HUES6 (cell line): ENCODE results near the gene SRPRB.

Experiments
- H3K27ac ChIP-seq: 2 replicates; pipeline ENCODE4 v1.7.0; 2013; ENCODE audit warnings: low read depth, mild to moderate bottlenecking, low read length, inconsistent platforms
- H3K27me3 ChIP-seq: 2 replicates; pipeline ENCODE4 v1.6.1; 2013; ENCODE audit warnings: low read length; ENCODE audit not compliant: control insufficient read depth, insufficient read depth
- H3K36me3 ChIP-seq: 2 replicates; pipeline ENCODE4 v1.6.1; 2013; ENCODE audit warnings: low read length; ENCODE audit not compliant: control insufficient read depth, insufficient read depth
- H3K4me1 ChIP-seq: 2 replicates; pipeline ENCODE4 v1.6.1; 2013; ENCODE audit warnings: low read length; ENCODE audit not compliant: control insufficient read depth, insufficient read depth
- H3K4me3 ChIP-seq: 2 replicates; pipeline ENCODE4 v1.5.1; 2013; ENCODE audit warnings: low read depth, low read length
- H3K9ac ChIP-seq: one replicate; pipeline ENCODE4 v1.6.1; 2013; ENCODE audit warnings: mild to moderate bottlenecking, low read length
- H3K9me3 ChIP-seq: 2 replicates; pipeline ENCODE4 v1.6.1; 2013; ENCODE audit warnings: low read depth, low read length; ENCODE audit not compliant: control insufficient read depth, insufficient read depth

SRPRB gene

DNA sequence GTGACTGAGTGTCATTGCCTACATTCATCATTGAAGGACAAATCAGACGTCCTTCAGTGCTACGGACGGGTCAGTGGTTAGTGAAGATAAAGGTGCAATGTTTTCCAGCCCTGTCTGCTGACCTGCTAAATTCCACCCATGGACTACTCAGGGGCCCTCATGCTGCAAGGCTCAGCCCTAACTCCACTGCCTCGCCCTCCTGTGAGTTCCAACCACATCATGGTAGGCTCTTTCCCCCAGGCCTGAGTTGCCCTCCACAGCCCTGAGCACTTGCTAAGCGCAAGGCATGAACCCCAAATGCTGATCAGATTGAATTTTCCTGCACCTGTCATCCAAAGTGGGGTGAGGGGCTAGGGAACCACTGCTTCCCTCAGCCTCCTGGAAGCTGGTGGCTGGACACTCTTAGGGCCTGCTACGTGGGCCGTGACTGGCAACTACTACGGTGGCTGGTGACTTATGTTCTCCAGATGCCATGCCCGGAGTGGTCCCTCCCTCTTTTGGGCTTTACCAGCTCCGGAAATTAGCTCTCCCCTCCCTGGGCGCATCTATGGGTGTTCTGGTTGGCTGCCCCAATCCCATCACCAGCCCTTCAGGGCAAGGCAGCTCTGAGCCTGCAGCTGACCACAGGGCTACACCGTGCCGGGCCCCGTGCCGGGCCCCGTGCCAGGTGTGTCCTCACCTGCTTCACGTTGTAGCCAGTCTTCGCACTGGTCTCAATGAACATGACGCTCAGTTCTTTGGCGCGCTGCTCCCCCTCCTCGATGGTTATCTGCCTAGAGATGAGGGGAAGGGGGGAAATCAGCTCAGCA is 32.1 kb downstream of the SRPRB start:
- Histone ChIP-seq H3K36me3 (peaks cover 6% of the 10 kb centered on the region; the same call in 1 of the 2 replicates), H3K4me1 (no peaks in the 10 kb centered on the region), H3K4me3 (no peak overlapping the region)

GRCh38 chr3:133838296-133838789 is 32.7 kb downstream of the SRPRB start:
- Histone ChIP-seq H3K27ac (no peak overlapping the region), H3K27me3 (no peaks in the 10 kb centered on the region), H3K9ac (no peak overlapping the region), H3K36me3 (peaks cover 6% of the 10 kb centered on the region; the same call in 1 of the 2 replicates), H3K9me3 (no peaks in the 10 kb centered on the region), H3K4me3 (no peak overlapping the region), H3K4me1 (no peaks in the 10 kb centered on the region)

More for the DNA sequence above, 32.1 kb downstream of the SRPRB start:
- Histone ChIP-seq H3K27me3 (no peaks in the 10 kb centered on the region), H3K9ac (no peak overlapping the region), H3K27ac (no peak overlapping the region), H3K9me3 (no peaks in the 10 kb centered on the region)

- H3K27me3 ChIP-seq, result no peaks in the 10 kb centered on the region
- no peaks in the 10 kb centered on the region for H3K9me3 ChIP-seq
- H3K36me3 ChIP-seq, result peaks cover 6% of the 10 kb centered on the region; the same call in 1 of the 2 replicates
- H3K4me1 ChIP-seq, result no peaks in the 10 kb centered on the region
- H3K4me3 ChIP-seq, result no peak overlapping the region
- H3K9ac ChIP-seq, result no peak overlapping the region
- H3K27ac ChIP-seq, result no peak overlapping the region
These were observed 33.5 kb downstream of the SRPRB start for GRCh38 chr3:133838916-133839800.

DNA sequence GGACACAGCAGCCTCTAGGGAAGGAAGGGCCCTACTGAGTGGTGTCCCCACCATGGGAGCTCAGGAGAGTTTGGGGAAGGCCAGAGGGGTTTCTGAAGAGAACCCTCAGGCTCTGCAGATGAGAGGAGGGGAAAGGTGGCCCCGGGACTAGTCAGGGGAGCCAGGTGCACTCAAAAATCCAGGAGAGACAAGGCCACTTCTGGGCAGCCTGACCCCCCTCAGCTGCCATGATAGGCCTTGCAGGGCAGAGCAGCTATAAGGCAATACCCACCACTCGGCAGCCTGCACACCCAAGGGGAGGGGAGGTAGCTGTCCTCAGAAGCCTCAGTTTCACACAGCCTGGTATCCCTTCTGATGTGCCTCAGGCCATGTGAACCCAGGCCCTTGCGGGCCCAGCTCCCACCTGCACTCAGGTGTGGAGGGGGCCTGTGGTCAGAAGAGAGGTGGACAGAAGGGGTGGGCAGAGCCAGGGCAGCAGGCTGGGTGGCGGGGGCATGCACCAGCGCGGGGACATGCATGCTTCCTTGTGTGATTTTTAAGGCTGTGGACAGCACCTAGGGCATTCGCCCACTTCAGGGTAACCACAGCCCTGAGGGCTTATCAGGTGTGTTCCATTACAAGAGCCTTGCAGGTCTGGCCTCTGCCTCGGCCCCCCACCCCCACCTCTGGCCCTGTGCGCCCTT is 34.6 kb downstream of the SRPRB start:
- no peak overlapping the region for H3K9ac ChIP-seq
- no peaks in the 10 kb centered on the region for H3K9me3 ChIP-seq
- no peaks in the 10 kb centered on the region for H3K27me3 ChIP-seq
- H3K4me3 ChIP-seq, result no peak overlapping the region
- no peak overlapping the region for H3K27ac ChIP-seq
- peaks cover 6% of the 10 kb centered on the region; the same call in 1 of the 2 replicates for H3K36me3 ChIP-seq
- H3K4me1 ChIP-seq, result no peaks in the 10 kb centered on the region

DNA sequence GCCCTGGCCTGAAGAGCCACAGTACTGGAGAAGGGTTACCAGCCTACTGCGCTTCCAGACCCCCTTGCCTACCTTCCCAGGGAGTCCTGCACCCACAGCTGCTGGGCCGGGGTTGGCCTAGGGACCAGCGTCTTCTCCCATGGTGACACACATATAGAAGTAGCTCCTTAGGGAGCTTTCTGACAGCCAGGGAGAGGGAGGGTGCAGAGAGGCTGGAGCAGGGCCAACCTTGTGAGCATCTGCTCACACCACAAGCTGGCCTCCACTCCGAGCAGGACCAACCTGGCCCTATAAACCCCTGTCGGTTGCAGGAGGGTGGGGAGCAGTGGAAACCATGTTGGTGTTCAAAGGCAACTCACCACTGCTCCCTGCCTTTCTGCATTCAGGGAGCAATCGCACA is 35.2 kb downstream of the SRPRB start:
- H3K36me3 ChIP-seq, result peaks cover 6% of the 10 kb centered on the region; the same call in 1 of the 2 replicates
- no peaks in the 10 kb centered on the region for H3K4me1 ChIP-seq
- H3K9me3 ChIP-seq, result no peaks in the 10 kb centered on the region
- H3K27me3 ChIP-seq, result no peaks in the 10 kb centered on the region
- no peak overlapping the region for H3K9ac ChIP-seq
- no peak overlapping the region for H3K4me3 ChIP-seq
- H3K27ac ChIP-seq, result no peak overlapping the region

DNA sequence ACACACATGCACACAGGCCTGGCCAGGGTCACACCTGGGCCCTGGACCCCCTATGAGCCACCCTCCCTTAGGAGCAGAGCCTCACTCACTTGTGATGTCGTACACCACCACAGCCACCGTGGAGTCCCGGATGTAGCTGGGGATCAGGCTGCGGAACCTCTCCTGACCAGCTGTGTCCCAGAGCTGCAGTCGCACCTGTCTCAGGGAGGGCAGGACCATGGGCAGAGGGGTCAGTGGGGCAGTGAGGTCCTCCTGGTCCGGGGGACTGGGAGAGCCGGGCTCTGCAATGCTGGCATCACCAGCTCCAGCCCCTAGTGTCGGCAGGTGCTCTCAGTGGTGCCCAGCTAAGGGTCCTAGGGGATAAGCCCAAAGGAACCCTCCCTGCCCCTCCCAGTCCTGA is 35.6 kb downstream of the SRPRB start:
- no peak overlapping the region for H3K4me3 ChIP-seq
- peaks cover 6% of the 10 kb centered on the region; the same call in 1 of the 2 replicates for H3K36me3 ChIP-seq
- no peaks in the 10 kb centered on the region for H3K27me3 ChIP-seq
- H3K27ac ChIP-seq, result no peak overlapping the region
- H3K9ac ChIP-seq, result no peak overlapping the region
- H3K4me1 ChIP-seq, result no peaks in the 10 kb centered on the region
- no peaks in the 10 kb centered on the region for H3K9me3 ChIP-seq

DNA sequence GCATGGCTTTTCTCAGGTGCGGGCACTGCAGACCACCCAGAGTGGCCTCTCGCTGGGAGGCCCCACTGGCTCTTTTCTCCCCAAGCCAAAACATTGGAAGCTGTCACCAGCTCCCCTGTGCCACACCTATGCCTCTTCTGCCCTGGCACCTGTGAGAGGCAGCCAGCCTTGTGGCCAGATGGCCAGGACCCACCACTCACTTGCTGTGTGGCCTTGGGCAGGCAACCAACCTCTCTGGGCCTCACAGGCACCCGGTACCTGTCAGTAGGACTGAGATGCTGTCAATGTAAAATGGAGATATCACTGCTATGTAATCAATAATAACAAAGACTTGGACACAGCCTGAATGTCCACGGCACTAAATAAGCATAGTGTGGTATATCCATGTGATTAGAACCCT is 36.5 kb downstream of the SRPRB start:
- no peaks in the 10 kb centered on the region for H3K4me1 ChIP-seq
- H3K9me3 ChIP-seq, result no peaks in the 10 kb centered on the region
- H3K4me3 ChIP-seq, result no peak overlapping the region
- H3K9ac ChIP-seq, result no peak overlapping the region
- no peaks in the 10 kb centered on the region for H3K27me3 ChIP-seq
- no peak overlapping the region for H3K27ac ChIP-seq
- H3K36me3 ChIP-seq, result peaks cover 6% of the 10 kb centered on the region; the same call in 1 of the 2 replicates

- Histone ChIP-seq H3K9me3 (no peaks in the 10 kb centered on the region), H3K36me3 (peaks cover 6% of the 10 kb centered on the region; the same call in 1 of the 2 replicates), H3K9ac (no peak overlapping the region), H3K27me3 (no peaks in the 10 kb centered on the region), H3K4me3 (no peak overlapping the region), H3K27ac (no peak overlapping the region), H3K4me1 (no peaks in the 10 kb centered on the region)
These were observed 38.0 kb downstream of the SRPRB start for GRCh38 chr3:133843634-133844033.

DNA sequence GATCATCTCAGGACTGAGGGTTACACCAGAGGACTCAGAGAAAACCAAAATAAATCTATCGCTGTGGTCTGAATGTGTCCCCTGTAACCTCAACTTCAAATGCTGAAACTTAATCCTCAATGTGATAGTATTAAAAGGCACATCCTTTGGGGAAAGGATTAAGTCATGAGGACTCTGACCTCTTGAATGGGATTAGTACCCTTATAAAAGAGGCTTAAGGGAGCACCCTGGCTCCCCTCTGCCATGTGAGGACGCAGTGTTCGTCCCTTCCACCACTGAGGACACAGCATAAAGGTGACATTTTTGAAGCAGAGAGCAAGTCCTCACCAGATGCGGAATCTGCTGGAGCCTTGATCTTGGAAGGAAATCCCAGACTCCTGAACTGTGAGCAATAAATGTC is 39.5 kb downstream of the SRPRB start:
- H3K4me3 ChIP-seq, result no peak overlapping the region
- H3K9me3 ChIP-seq, result no peaks in the 10 kb centered on the region
- no peak overlapping the region for H3K27ac ChIP-seq
- H3K36me3 ChIP-seq, result no peaks in the 10 kb centered on the region
- H3K4me1 ChIP-seq, result no peaks in the 10 kb centered on the region
- no peak overlapping the region for H3K9ac ChIP-seq
- H3K27me3 ChIP-seq, result no peaks in the 10 kb centered on the region

DNA sequence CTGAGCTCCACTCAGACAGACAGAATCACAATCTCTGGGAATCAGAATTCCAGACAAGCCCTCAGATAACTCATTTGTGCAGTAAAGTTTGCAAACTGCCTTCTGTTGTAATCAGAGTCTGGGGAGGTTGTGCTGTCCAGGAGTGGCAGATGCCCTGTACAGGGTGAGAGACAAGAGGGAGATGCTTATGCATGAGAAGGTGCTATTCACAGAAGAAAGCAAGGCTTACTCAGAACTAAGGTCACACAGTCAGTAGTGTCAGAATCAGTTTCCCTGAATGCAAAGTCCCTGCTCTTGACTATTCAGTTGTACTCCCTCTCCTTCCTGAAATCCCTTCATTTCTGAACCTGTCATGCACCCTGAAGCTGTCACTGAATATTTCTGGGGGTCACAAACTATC is 43.7 kb downstream of the SRPRB start:
- H3K36me3 ChIP-seq, result no peaks in the 10 kb centered on the region
- no peak overlapping the region for H3K27ac ChIP-seq

More for the DNA sequence above, 43.7 kb downstream of the SRPRB start:
- no peaks in the 10 kb centered on the region for H3K27me3 ChIP-seq
- H3K4me3 ChIP-seq, result no peak overlapping the region
- H3K9me3 ChIP-seq, result no peaks in the 10 kb centered on the region
- H3K9ac ChIP-seq, result no peak overlapping the region
- H3K4me1 ChIP-seq, result peaks cover 8% of the 10 kb centered on the region
